ENCODE results near the gene BCL7B. TPM values are rescaled to one million over a fixed set of nuclear protein-coding genes. Genes with fewer than 3 reads are reported as not detected.
"Not testable (repeated sequence)": the region's sequence is repeated elsewhere in the genome, so short reads cannot be mapped to it uniquely, and the experiment has no call there.

Gene BCL7B
- total RNA-seq, 1 experiment from 2014 or later = 95.4 TPM

DNA sequence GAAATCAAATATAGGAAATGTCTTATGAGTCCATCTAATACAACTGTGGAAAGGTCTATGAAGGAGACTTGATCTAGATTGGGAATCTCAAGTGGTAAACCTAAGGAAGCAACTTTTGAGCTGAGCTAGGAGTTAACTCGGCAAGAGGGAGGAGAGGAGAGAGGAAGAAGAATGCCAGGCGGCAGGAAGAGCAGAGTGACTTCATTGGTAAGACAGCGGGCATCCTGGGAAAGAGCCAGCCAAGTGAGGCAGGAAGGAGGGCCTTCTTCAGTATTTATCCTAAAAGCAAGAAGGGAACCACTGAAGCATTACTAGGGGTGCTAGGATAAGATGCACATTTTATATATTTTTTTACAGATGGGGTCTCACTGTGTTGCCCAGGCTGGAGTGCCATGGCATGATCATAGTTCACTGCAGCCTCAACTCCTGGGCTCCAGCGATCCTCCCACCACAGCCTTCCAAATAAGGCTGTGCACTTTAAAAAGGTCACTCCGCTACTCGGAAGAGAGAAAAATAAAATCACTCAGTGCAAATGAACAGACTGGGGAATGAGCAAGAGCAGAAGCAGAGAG lies 2.0 kb downstream of the BCL7B start:
- H3K9me3 ChIP-seq (ENCODE audit: control insufficient read depth, insufficient read depth, low read depth, low read length) = no peaks in the 10 kb centered on the region
- ATAC-seq (no peak), DNase-seq (ENCODE audit: low read depth, low spot score) (no peak)
- H3K4me3 ChIP-seq (ENCODE audit: low read depth in 2 of 2, low read length in 2 of 2) = peak overlapping the region; percentile 57 to 99
- TF ChIP-seq, protein P1, sequence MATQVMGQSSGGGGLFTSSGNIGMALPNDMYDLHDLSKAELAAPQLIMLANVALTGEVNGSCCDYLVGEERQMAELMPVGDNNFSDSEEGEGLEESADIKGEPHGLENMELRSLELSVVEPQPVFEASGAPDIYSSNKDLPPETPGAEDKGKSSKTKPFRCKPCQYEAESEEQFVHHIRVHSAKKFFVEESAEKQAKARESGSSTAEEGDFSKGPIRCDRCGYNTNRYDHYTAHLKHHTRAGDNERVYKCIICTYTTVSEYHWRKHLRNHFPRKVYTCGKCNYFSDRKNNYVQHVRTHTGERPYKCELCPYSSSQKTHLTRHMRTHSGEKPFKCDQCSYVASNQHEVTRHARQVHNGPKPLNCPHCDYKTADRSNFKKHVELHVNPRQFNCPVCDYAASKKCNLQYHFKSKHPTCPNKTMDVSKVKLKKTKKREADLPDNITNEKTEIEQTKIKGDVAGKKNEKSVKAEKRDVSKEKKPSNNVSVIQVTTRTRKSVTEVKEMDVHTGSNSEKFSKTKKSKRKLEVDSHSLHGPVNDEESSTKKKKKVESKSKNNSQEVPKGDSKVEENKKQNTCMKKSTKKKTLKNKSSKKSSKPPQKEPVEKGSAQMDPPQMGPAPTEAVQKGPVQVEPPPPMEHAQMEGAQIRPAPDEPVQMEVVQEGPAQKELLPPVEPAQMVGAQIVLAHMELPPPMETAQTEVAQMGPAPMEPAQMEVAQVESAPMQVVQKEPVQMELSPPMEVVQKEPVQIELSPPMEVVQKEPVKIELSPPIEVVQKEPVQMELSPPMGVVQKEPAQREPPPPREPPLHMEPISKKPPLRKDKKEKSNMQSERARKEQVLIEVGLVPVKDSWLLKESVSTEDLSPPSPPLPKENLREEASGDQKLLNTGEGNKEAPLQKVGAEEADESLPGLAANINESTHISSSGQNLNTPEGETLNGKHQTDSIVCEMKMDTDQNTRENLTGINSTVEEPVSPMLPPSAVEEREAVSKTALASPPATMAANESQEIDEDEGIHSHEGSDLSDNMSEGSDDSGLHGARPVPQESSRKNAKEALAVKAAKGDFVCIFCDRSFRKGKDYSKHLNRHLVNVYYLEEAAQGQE (IDR thresholded peaks at IDR 0.05; ENCODE audit: insufficient read depth in 1 of 2, low read depth in 2 of 2, low read length in 1 of 2) = no peak
- TF ChIP-seq POLR2AphosphoS5 (IDR thresholded peaks at IDR 0.05; ENCODE audit: low read depth, low read length) = no peak
- no peak for TF ChIP-seq SIN3A (IDR thresholded peaks at IDR 0.05; ENCODE audit: borderline replicate concordance, insufficient read depth, low read depth, low read length)
- no peak for TF ChIP-seq TCF7L2 (IDR thresholded peaks at IDR 0.05; ENCODE audit: low read depth, low read length)
- TF ChIP-seq, protein P2, sequence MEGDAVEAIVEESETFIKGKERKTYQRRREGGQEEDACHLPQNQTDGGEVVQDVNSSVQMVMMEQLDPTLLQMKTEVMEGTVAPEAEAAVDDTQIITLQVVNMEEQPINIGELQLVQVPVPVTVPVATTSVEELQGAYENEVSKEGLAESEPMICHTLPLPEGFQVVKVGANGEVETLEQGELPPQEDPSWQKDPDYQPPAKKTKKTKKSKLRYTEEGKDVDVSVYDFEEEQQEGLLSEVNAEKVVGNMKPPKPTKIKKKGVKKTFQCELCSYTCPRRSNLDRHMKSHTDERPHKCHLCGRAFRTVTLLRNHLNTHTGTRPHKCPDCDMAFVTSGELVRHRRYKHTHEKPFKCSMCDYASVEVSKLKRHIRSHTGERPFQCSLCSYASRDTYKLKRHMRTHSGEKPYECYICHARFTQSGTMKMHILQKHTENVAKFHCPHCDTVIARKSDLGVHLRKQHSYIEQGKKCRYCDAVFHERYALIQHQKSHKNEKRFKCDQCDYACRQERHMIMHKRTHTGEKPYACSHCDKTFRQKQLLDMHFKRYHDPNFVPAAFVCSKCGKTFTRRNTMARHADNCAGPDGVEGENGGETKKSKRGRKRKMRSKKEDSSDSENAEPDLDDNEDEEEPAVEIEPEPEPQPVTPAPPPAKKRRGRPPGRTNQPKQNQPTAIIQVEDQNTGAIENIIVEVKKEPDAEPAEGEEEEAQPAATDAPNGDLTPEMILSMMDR (IDR thresholded peaks at IDR 0.05) = no peak
- ChIA-PET CTCF (no interaction called here), POLR2A (interaction anchor here (0.6 kb wide), 1 partner anchor 29 kb away, joined by 3 read pairs; no protein-coding TSS in a partner anchor)
- no peaks in the 10 kb centered on the region for H3K27me3 ChIP-seq (ENCODE audit: control insufficient read depth, insufficient read depth, low read length)
- intact Hi-C loops (cut with micrococcal nuclease; ENCODE audit: unreplicated experiment) = loop anchor here (5.0 kb wide), 1 partner anchor 33 kb away; the partner anchor contains the start of gene BAZ1B
- peaks cover 11% of the 10 kb centered on the region for H3K4me1 ChIP-seq (ENCODE audit: control insufficient read depth, insufficient read depth, low read length)
- H3K27ac ChIP-seq (ENCODE audit: low read length) = peak overlapping the region; percentile 51; the same call in 1 of the 2 replicates
- no peaks in the 10 kb centered on the region for H3K36me3 ChIP-seq (ENCODE audit: control insufficient read depth, insufficient read depth, low read length)
- in situ Hi-C loops (cut with HindIII; ENCODE audit: low pct_unique_long_range_greater_than_20kb, low sequenced_read_pairs) = no loop called here
- no TSS peak for BruUV-seq (replicated peaks)

DNA sequence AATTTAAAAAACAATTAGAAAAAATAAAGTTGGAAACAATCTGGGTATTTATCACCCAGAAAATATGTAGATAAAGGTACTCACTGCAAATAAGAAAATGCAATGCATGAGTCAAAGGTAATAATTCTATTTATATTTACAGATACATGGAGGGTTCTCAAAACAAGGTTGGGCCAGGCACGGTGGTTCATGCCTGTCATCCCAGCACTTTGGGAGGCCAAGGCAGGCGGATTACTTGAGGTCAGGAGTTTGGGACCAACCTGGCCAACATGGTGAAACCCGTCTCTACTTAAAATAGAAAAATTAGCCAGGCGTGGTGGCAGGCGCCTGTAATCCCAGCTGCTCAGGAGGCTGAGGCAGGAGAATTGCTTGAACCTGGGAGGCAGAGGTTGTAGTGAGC lies 7.4 kb downstream of the BCL7B start:
- H3K9me3 ChIP-seq (ENCODE audit: control insufficient read depth, insufficient read depth, low read depth, low read length); H3K36me3 ChIP-seq (ENCODE audit: control insufficient read depth, insufficient read depth, low read length); ATAC-seq; CTCF ChIA-PET; H3K4me3 ChIP-seq (ENCODE audit: low read depth in 2 of 2, low read length in 2 of 2); DNase-seq (ENCODE audit: low read depth, low spot score); POLR2A ChIA-PET; H3K27ac ChIP-seq (ENCODE audit: low read length); intact Hi-C loops (cut with micrococcal nuclease; ENCODE audit: unreplicated experiment); BruUV-seq (replicated peaks); H3K4me1 ChIP-seq (ENCODE audit: control insufficient read depth, insufficient read depth, low read length); H3K27me3 ChIP-seq (ENCODE audit: control insufficient read depth, insufficient read depth, low read length); in situ Hi-C loops (cut with HindIII; ENCODE audit: low pct_unique_long_range_greater_than_20kb, low sequenced_read_pairs): not testable (repeated sequence)

DNA sequence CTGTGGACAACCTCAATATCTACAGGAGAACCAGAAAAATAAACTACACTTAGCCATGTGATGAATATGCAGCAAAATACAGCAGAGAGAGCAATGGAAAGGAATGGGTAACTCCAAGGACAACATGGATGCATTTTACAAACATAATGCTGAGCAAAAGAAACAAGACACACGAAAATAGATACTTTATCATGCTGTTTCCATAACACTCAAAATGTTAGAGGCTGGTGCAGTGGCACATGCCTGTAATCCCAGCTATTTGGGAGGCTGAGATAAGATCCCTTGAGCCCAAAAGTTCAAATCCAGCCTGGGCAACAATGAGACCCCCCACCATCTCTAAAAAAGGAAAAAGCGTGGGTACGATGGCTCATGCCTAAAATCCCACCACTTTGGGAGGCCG lies 8.3 kb downstream of the BCL7B start:
- Histone ChIP-seq H3K27ac (ENCODE audit: low read length) (no peak overlapping the region), H3K9me3 (ENCODE audit: control insufficient read depth, insufficient read depth, low read depth, low read length) (no peaks in the 10 kb centered on the region), H3K36me3 (ENCODE audit: control insufficient read depth, insufficient read depth, low read length) (no peaks in the 10 kb centered on the region), H3K4me1 (ENCODE audit: control insufficient read depth, insufficient read depth, low read length) (no peaks in the 10 kb centered on the region), H3K4me3 (ENCODE audit: low read depth in 2 of 2, low read length in 2 of 2) (no peak overlapping the region), H3K27me3 (ENCODE audit: control insufficient read depth, insufficient read depth, low read length) (no peaks in the 10 kb centered on the region)
- intact Hi-C loops (cut with micrococcal nuclease; ENCODE audit: unreplicated experiment) = no loop called here
- CTCF ChIA-PET = no interaction called here
- no TSS peak for BruUV-seq (replicated peaks)
- DNase-seq (ENCODE audit: low read depth, low spot score) (no peak), ATAC-seq (no peak)
- POLR2A ChIA-PET = no interaction called here
- TF ChIP-seq, protein P2 (IDR thresholded peaks at IDR 0.05) = no peak
- TF ChIP-seq, protein P1 (IDR thresholded peaks at IDR 0.05; ENCODE audit: insufficient read depth in 1 of 2, low read depth in 2 of 2, low read length in 1 of 2) = no peak
- TF ChIP-seq TCF7L2 (IDR thresholded peaks at IDR 0.05; ENCODE audit: low read depth, low read length) (no peak), SIN3A (IDR thresholded peaks at IDR 0.05; ENCODE audit: borderline replicate concordance, insufficient read depth, low read depth, low read length) (no peak), POLR2AphosphoS5 (IDR thresholded peaks at IDR 0.05; ENCODE audit: low read depth, low read length) (no peak)
- in situ Hi-C loops (cut with HindIII; ENCODE audit: low pct_unique_long_range_greater_than_20kb, low sequenced_read_pairs) = no loop called here

All from Panc1 (cell line).